ENCODE results near the gene UBXN4. TPM values are rescaled to one million over a fixed set of nuclear protein-coding genes. Genes with fewer than 3 reads are reported as not detected.
A peak's percentile ranks its signal among the peaks of the same experiment; 100 is the strongest.

Gene UBXN4
- total and polyA plus RNA-seq, 2 of the 4 experiments (the other 2 are of a cell fraction) = 48.1 to 49.1 TPM

GRCh38 chr2:135825550-135826176 is 84.0 kb downstream of the UBXN4 start:
- POLR2A ChIA-PET (ENCODE audit: unreplicated experiment) = no interaction called here
- H3K4me2 ChIP-seq (ENCODE audit: low read depth, low read length) = no peak overlapping the region
- H3K9me3 ChIP-seq (ENCODE audit: control insufficient read depth, insufficient read depth, low read length) = peaks cover 5% of the 10 kb centered on the region
- no peaks in the 10 kb centered on the region for H3K79me1 ChIP-seq (ENCODE audit: low read depth in 1 of 2, low read length in 2 of 2)
- H3K56ac ChIP-seq (ENCODE audit: extremely low read depth, insufficient read depth, low read length) = no peak overlapping the region
- in situ Hi-C loops (cut with MboI; ENCODE audit: low sequenced_read_pairs) = no loop called here
- no peaks in the 10 kb centered on the region for H3K9me1 ChIP-seq (ENCODE audit: insufficient read depth, low read length)
- BruUV-seq (replicated peaks) = no TSS peak
- no peak overlapping the region for H2BK120ac ChIP-seq (ENCODE audit: low read depth, low read length)
- no peak overlapping the region for H3K4me3 ChIP-seq (ENCODE audit: insufficient read depth, low read depth, low read length)
- H3K27me3 ChIP-seq (ENCODE audit: control insufficient read depth, insufficient read depth, low read length) = peaks cover 4% of the 10 kb centered on the region; the same call in 1 of the 2 replicates
- no peak overlapping the region for H4K91ac ChIP-seq (ENCODE audit: insufficient read depth, low read depth, low read length)
- no CpG with 5 or more reads among the region's 11 CpGs for WGBS, 2 experiments (ENCODE audit: extremely low coverage in 2 of 2, insufficient read length in 1 of 2)
- no peak overlapping the region for H3K14ac ChIP-seq (replicated peaks; ENCODE audit: low read depth, low read length)
- H2BK5ac ChIP-seq (ENCODE audit: low read depth, low read length, poor library complexity, severe bottlenecking) = no peak overlapping the region
- H3K23ac ChIP-seq (ENCODE audit: low read depth, low read length) = no peak overlapping the region
- no peaks in the 10 kb centered on the region for H4K20me1 ChIP-seq (ENCODE audit: insufficient read depth, low read length)
- no peaks in the 10 kb centered on the region for H3K36me3 ChIP-seq (ENCODE audit: control insufficient read depth, insufficient read depth, low read length)
- H3K27ac ChIP-seq (ENCODE audit: insufficient read depth, low read length) = no peak overlapping the region
- no peak for DNase-seq
- H2BK20ac ChIP-seq (ENCODE audit: low read depth, low read length) = no peak overlapping the region
- CTCF ChIA-PET = no interaction called here
- intact Hi-C loops (cut with micrococcal nuclease) = no loop called here
- no peak overlapping the region for H4K5ac ChIP-seq (ENCODE audit: low read depth, low read length)
- TF ChIP-seq CTCF (conservative IDR thresholded peaks at IDR 0.05; ENCODE audit: low read depth, low read length) (no peak), POLR2A (IDR thresholded peaks at IDR 0.05; ENCODE audit: low read depth, low read length) (no peak), MAFK (IDR thresholded peaks at IDR 0.05; ENCODE audit: low read depth, low read length) (no peak), USF2 (IDR thresholded peaks at IDR 0.05; ENCODE audit: low read depth, low read length) (no peak), BHLHE40 (IDR thresholded peaks at IDR 0.05; ENCODE audit: low read depth, low read length) (no peak), MAZ (IDR thresholded peaks at IDR 0.05; ENCODE audit: borderline replicate concordance, low read depth, low read length) (no peak), CEBPB (IDR thresholded peaks at IDR 0.05; ENCODE audit: low read depth, low read length) (no peak), RCOR1 (IDR thresholded peaks at IDR 0.05; ENCODE audit: insufficient replicate concordance, low read length) (no peak), FOS (IDR thresholded peaks at IDR 0.05; ENCODE audit: low read depth, low read length) (no peak), CHD1 (IDR thresholded peaks at IDR 0.05; ENCODE audit: low read depth, low read length) (no peak), MXI1 (IDR thresholded peaks at IDR 0.05; ENCODE audit: borderline replicate concordance, low read depth, low read length) (no peak), ELK1 (IDR thresholded peaks at IDR 0.05; ENCODE audit: borderline replicate concordance, low read depth, low read length) (no peak), NFE2L2 (IDR thresholded peaks at IDR 0.05; ENCODE audit: low read depth, low read length) (no peak), RAD21 (IDR thresholded peaks at IDR 0.05; ENCODE audit: low read length) (no peak), RFX5 (IDR thresholded peaks at IDR 0.05; ENCODE audit: low read depth, low read length) (no peak)
- no peaks in the 10 kb centered on the region for H3K4me1 ChIP-seq (ENCODE audit: control insufficient read depth, insufficient read depth, low read length)
- no peak overlapping the region for H2BK15ac ChIP-seq (ENCODE audit: low read depth, low read length)
- ATAC-seq (ENCODE audit: low read depth) = no peak
- no peak overlapping the region for H2AK9ac ChIP-seq (replicated peaks; ENCODE audit: low read depth, low read length, poor library complexity)
- dilution Hi-C loops (cut with HindIII; ENCODE audit: low sequenced_read_pairs, unreplicated experiment) = no loop called here
- H2AFZ ChIP-seq (replicated peaks; ENCODE audit: low read length, poor library complexity) = peak overlapping the region; percentile 14
- H4K8ac ChIP-seq (ENCODE audit: low read depth in 2 of 2, low read length in 2 of 2) = no peak overlapping the region
- H3K4ac ChIP-seq (ENCODE audit: low read depth, low read length) = no peak overlapping the region
- no peak overlapping the region for H2AK5ac ChIP-seq (ENCODE audit: low read depth, low read length)
- H3K9ac ChIP-seq (ENCODE audit: low read depth, low read length) = no peak overlapping the region
- no peak overlapping the region for H3K18ac ChIP-seq (ENCODE audit: low read depth, low read length)

Measured in IMR-90 (cell line).